Chondrocyte (in vitro differentiated cells): ENCODE results near the gene TNRC6C. TPM values are rescaled to one million over a fixed set of nuclear protein-coding genes. Genes with fewer than 3 reads are reported as not detected.
"Not testable (repeated sequence)": the region's sequence is repeated elsewhere in the genome, so short reads cannot be mapped to it uniquely, and the experiment has no call there.

Experiments
- DNase-seq: peaks from one replicate; pipeline ENCODE4 v3.0.0; 2021; ENCODE audit warnings: mixed read lengths, low spot score
- H3K27ac Mint-ChIP-seq: one replicate; pipeline ENCODE4 v1.8.0; 2021; ENCODE audit warnings: mild to moderate bottlenecking, moderate library complexity, mixed read lengths; ENCODE audit not compliant: unreplicated experiment
- H3K27me3 Mint-ChIP-seq: 2 replicates; pipeline ENCODE4 v1.8.0; 2021; ENCODE audit warnings: low read depth, mixed read lengths
- H3K36me3 Mint-ChIP-seq: 2 replicates; pipeline ENCODE4 v1.8.0; 2021; ENCODE audit warnings: low read depth, mixed read lengths
- H3K4me1 Mint-ChIP-seq: 2 replicates; pipeline ENCODE4 v1.8.0; 2021; ENCODE audit warnings: low read depth, mild to moderate bottlenecking, mixed read lengths
- H3K4me3 Mint-ChIP-seq: one replicate; pipeline ENCODE4 v1.8.0; 2021; ENCODE audit warnings: mild to moderate bottlenecking, moderate library complexity, mixed read lengths; ENCODE audit not compliant: unreplicated experiment
- H3K9me3 Mint-ChIP-seq: 2 replicates; pipeline ENCODE4 v1.8.0; 2021; ENCODE audit warnings: low read depth, mixed read lengths
- total RNA-seq: library from RNA; stranded (reverse); gene quantifications from 3 replicates; pipeline ENCODE4 v1.2.1, GENCODE V29; 2021
- TF ChIP-seq, protein P1 (sequence below): fragments of 200-600 bp; sonication (generic); IDR thresholded peaks from 2 replicates; pipeline ENCODE4 v1.5.0; 2021; ENCODE audit warnings: antibody characterized with exemption, mild to moderate bottlenecking, moderate library complexity

Gene TNRC6C
- total RNA-seq, 1 donor from 2014 or later: 19.8 TPM

- Mint-ChIP-seq H3K27me3 (no peaks in the 10 kb centered on the region), H3K4me1 (no peaks in the 10 kb centered on the region), H3K9me3 (no peaks in the 10 kb centered on the region), H3K36me3 (peaks cover 56% of the 10 kb centered on the region), H3K4me3 (no peak overlapping the region), H3K27ac (no peak overlapping the region)
- no peak for DNase-seq
- TF ChIP-seq, protein P1, sequence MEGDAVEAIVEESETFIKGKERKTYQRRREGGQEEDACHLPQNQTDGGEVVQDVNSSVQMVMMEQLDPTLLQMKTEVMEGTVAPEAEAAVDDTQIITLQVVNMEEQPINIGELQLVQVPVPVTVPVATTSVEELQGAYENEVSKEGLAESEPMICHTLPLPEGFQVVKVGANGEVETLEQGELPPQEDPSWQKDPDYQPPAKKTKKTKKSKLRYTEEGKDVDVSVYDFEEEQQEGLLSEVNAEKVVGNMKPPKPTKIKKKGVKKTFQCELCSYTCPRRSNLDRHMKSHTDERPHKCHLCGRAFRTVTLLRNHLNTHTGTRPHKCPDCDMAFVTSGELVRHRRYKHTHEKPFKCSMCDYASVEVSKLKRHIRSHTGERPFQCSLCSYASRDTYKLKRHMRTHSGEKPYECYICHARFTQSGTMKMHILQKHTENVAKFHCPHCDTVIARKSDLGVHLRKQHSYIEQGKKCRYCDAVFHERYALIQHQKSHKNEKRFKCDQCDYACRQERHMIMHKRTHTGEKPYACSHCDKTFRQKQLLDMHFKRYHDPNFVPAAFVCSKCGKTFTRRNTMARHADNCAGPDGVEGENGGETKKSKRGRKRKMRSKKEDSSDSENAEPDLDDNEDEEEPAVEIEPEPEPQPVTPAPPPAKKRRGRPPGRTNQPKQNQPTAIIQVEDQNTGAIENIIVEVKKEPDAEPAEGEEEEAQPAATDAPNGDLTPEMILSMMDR: no peak
Measured at GRCh38 chr17:78075545-78075944, 117.0 kb downstream of the TNRC6C start.

DNA sequence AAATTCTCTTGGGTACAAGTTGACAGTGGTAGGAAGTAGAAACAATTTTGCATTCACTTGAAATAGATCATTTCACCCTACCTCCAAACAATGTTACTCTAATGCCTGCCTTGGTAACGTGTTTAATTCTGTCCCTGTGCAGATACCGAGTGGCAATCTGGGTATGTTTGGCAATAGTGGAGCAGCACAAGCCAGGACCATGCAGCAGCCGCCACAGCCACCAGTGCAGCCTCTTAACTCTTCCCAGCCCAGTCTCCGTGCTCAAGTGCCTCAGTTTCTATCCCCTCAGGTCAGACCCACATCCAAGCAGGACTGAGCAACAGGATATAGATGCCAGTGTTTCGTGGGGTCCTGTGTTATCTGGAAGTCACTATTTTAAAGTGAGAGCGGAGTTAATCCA lies 120.8 kb downstream of the TNRC6C start:
- Mint-ChIP-seq H3K4me1 (no peaks in the 10 kb centered on the region), H3K4me3 (no peak overlapping the region), H3K9me3 (no peaks in the 10 kb centered on the region), H3K27ac (no peak overlapping the region), H3K36me3 (peaks cover 42% of the 10 kb centered on the region), H3K27me3 (no peaks in the 10 kb centered on the region)
- TF ChIP-seq, protein P1: no peak
- no peak for DNase-seq

DNA sequence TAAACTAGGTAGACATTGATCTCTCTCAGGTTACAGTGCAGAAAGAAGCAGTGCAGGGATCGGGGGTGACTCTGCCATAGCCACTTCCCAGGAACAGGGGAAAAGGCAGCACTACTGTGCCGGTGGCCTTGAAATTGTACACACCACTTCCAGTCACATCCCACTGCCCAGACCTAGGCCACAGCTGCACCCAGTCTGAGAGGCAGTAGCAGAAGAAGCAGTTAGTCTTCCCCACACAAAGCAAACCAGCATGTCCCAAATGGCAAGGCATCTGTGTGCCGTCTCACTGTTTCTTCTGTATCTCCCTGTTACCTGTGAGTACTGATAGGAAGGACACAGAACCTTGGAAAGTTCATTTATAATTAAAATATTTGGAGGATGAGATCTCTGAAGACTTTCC lies 123.0 kb downstream of the TNRC6C start:
- no peak overlapping the region for H3K27ac Mint-ChIP-seq
- peaks cover 34% of the 10 kb centered on the region for H3K36me3 Mint-ChIP-seq
- H3K9me3 Mint-ChIP-seq: no peaks in the 10 kb centered on the region

DNA sequence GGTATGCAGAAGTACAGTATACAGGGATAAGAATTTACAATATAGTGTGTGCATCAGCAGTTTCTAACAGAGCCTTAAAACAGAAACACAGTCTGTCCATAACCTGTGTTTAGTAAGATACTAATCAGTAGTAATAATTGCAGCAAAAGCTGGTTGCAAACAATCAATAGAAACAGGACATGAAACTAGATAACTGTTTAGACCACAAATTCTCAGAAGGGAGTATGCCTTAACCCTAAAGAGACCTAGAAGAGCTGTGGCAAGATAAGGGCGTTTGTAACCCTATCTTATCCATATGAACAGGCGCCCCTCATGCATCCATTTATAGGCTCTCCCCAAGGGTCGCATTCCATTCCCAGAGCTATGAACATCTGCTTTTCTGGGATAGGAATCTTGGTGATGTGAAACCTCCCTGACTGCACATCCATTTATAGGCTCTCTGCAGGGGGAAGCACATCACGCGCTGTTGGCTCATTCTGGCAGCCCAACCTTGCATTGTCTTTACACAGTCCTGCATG lies 123.9 kb downstream of the TNRC6C start:
- not testable (repeated sequence) for DNase-seq, H3K9me3 Mint-ChIP-seq, H3K4me3 Mint-ChIP-seq, H3K27ac Mint-ChIP-seq, H3K27me3 Mint-ChIP-seq, H3K4me1 Mint-ChIP-seq
- peaks cover 36% of the 10 kb centered on the region for H3K36me3 Mint-ChIP-seq

More for the DNA sequence above, 123.0 kb downstream of the TNRC6C start:
- Mint-ChIP-seq H3K4me3 (no peak overlapping the region), H3K4me1 (no peaks in the 10 kb centered on the region), H3K27me3 (no peaks in the 10 kb centered on the region)
- TF ChIP-seq, protein P1: no peak
- DNase-seq: no peak

- TF ChIP-seq, protein P1: no peak
- no peak for DNase-seq
- Mint-ChIP-seq H3K4me1 (no peaks in the 10 kb centered on the region), H3K27me3 (no peaks in the 10 kb centered on the region), H3K9me3 (no peaks in the 10 kb centered on the region), H3K36me3 (peaks cover 35% of the 10 kb centered on the region), H3K27ac (no peak overlapping the region), H3K4me3 (no peak overlapping the region)
Measured at GRCh38 chr17:78082988-78083387, 124.5 kb downstream of the TNRC6C start.

DNA sequence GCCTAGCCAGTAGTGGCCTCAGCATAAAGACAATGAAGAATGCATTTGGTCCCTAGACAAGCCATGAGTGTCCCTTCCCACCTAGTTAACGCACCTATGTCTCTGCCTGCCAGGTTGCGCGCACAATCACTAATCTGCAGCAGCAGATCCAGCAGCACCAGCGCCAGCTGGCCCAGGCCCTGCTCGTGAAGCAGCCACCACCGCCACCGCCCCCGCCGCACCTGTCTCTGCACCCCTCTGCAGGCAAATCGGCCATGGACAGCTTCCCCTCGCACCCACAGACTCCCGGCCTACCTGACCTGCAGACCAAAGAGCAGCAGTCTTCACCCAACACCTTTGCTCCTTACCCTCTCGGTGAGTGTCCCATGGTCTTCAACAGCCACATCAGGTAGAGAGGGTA lies 128.2 kb downstream of the TNRC6C start:
- Mint-ChIP-seq H3K27me3 (no peaks in the 10 kb centered on the region), H3K4me3 (no peak overlapping the region), H3K27ac (no peak overlapping the region), H3K36me3 (peaks cover 32% of the 10 kb centered on the region), H3K9me3 (no peaks in the 10 kb centered on the region), H3K4me1 (no peaks in the 10 kb centered on the region)
- TF ChIP-seq, protein P1: no peak
- DNase-seq: no peak
